Measurements from ENCODE around the gene MAD1L1. TPM values are rescaled to one million over a fixed set of nuclear protein-coding genes. Genes with fewer than 3 reads are reported as not detected.

The MAD1L1 gene
- total and polyA plus RNA-seq, 2 experiments from 2014 or later = 38.2 to 69.8 TPM

DNA sequence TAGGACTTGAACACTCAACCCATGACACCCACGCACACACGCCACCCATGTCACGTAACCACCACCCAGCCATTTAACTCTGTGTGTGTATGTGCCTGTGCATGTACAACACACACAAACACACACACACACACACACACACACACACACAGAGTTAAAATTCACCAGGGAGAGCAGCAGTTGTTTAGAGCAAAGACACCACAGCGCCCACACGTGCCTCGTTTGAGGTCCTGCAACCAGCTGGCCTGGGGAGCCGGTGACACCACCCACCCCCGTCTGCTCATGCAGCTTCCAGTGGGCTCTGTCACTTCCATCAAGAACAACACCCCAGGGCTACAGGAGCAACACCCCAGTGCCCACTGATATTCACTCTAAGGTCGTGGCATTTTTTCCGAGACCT, 465.2 kb downstream of the MAD1L1 start:
- no peaks in the 10 kb centered on the region for H3K9me3 ChIP-seq (ENCODE audit: low read depth)
- no peak overlapping the region for H3K9ac ChIP-seq
- WGBS, 2 experiments (ENCODE audit: low coverage in 1 of 2, low lambda C conversion rate in 2 of 2, missing lambda C conversion rate in 2 of 2) = 38 to 40% methylated on average over 10 of the region's 10 CpGs
- H4K20me1 ChIP-seq (ENCODE audit: insufficient read depth) = no peaks in the 10 kb centered on the region
- no peaks in the 10 kb centered on the region for H3K4me1 ChIP-seq (ENCODE audit: insufficient read depth)
- no peak for TF ChIP-seq EZH2phosphoT487 (IDR thresholded peaks at IDR 0.05; ENCODE audit: insufficient read depth, low read depth)
- in situ Hi-C loops (cut with MboI) = no loop called here
- H3K4me3 ChIP-seq = no peak overlapping the region
- peak; percentile 33 for DNase-seq
- H3K36me3 ChIP-seq (ENCODE audit: low read depth) = no peaks in the 10 kb centered on the region
- no peaks in the 10 kb centered on the region for H3K27me3 ChIP-seq (replicated peaks; ENCODE audit: insufficient read depth)
- H3K79me2 ChIP-seq (ENCODE audit: insufficient read depth) = no peaks in the 10 kb centered on the region
- H3F3A ChIP-seq (ENCODE audit: insufficient read depth) = no peaks in the 10 kb centered on the region
- H3K4me2 ChIP-seq (ENCODE audit: unreplicated experiment) = no peak overlapping the region
- no peak overlapping the region for H3K27ac ChIP-seq
- no peaks in the 10 kb centered on the region for H3K9me2 ChIP-seq (ENCODE audit: insufficient read depth)
- no peak overlapping the region for H2AFZ ChIP-seq

Small RNA genes within 50 kb of the gene (microRNA-seq; reads per million reads assigned to microRNA genes)
- gene MIR4655 (ENCODE audit: borderline number of aligned reads) = 2.0 reads per million
- gene MIR6836 (ENCODE audit: borderline number of aligned reads) = not detected

Small RNA genes within 50 kb of the gene (small RNA-seq; reads per million reads assigned to genes)
- gene MIR4655 (ENCODE audit: low read depth, low replicate concordance) = not detected

Other genes with a start within 250 kb of the MAD1L1 start
- 20.8 and 21.5 TPM in 2 replicates for gene MRM2, start 9.3 kb upstream of the MAD1L1 start, total RNA-seq (2014; rRNA removed; shearing (Covaris generic))
- 42.2 and 46.4 TPM in 2 replicates for gene MRM2, start 9.3 kb upstream of the MAD1L1 start, polyA plus RNA-seq (2016; fragmentation: Nextera tagmentation; extraction: Ambion mirVana)
- 15.7 and 61.0 TPM in 2 replicates for gene NUDT1, start 9.3 kb upstream of the MAD1L1 start, total RNA-seq (2014; rRNA removed; shearing (Covaris generic))
- gene NUDT1, start 9.3 kb upstream of the MAD1L1 start, polyA plus RNA-seq (2016; fragmentation: Nextera tagmentation; extraction: Ambion mirVana) = 47.7 and 51.1 TPM in 2 replicates
- 13.1 and 23.8 TPM in 2 replicates for gene SNX8, start 81.5 kb upstream of the MAD1L1 start, total RNA-seq (2014; rRNA removed; shearing (Covaris generic))
- gene SNX8, start 81.5 kb upstream of the MAD1L1 start, polyA plus RNA-seq (2016; fragmentation: Nextera tagmentation; extraction: Ambion mirVana) = 36.8 and 44.4 TPM in 2 replicates
- 180 and 212 TPM in 2 replicates for gene EIF3B, start 121.9 kb upstream of the MAD1L1 start, total RNA-seq (2014; rRNA removed; shearing (Covaris generic))
- gene EIF3B, start 121.9 kb upstream of the MAD1L1 start, polyA plus RNA-seq (2016; fragmentation: Nextera tagmentation; extraction: Ambion mirVana) = 79.5 and 82.5 TPM in 2 replicates
- 9.0 and 10.6 TPM in 2 replicates for gene CHST12, start 170.7 kb upstream of the MAD1L1 start, total RNA-seq (2014; rRNA removed; shearing (Covaris generic))
- 33.7 and 36.8 TPM in 2 replicates for gene CHST12, start 170.7 kb upstream of the MAD1L1 start, polyA plus RNA-seq (2016; fragmentation: Nextera tagmentation; extraction: Ambion mirVana)
- not detected in 2 replicates for gene GRIFIN, start 243.5 kb upstream of the MAD1L1 start, total RNA-seq (2014; rRNA removed; shearing (Covaris generic))
- gene GRIFIN, start 243.5 kb upstream of the MAD1L1 start, polyA plus RNA-seq (2016; fragmentation: Nextera tagmentation; extraction: Ambion mirVana) = not detected in 2 replicates